Panc1 (cell line): ENCODE measurements around the gene PITPNM2. TPM values are rescaled to one million over a fixed set of nuclear protein-coding genes. Genes with fewer than 3 reads are reported as not detected.

Experiments
- ATAC-seq: fragments of 200-7000 bp; cut with Tn5 transposase; 2 replicates; pipeline ENCODE4 v1.9.1; 2020; ENCODE audit warnings: mild to moderate bottlenecking, moderate library complexity
- BruUV-seq: library from RNA; stranded (reverse); fragments of 400-500 nt; replicated peaks from 2 replicates; lab custom pipeline; 2021; lab: Mats Ljungman, UMichigan
- CTCF ChIA-PET: fragments of 300-600 bp; sonication (Branson Sonifier 250); formaldehyde crosslinking; loops from one replicate; lab custom pipeline; 2022; ENCODE audit warnings: antibody characterized with exemption; lab: Charles Lee
- POLR2A ChIA-PET: fragments of 300-600 bp; sonication (Branson Sonifier 250); formaldehyde crosslinking; loops from one replicate; lab custom pipeline; 2022; ENCODE audit warnings: antibody characterized with exemption; lab: Charles Lee
- DNase-seq: peaks from one replicate; pipeline ENCODE4 v3.0.0-alpha.2; 2010; ENCODE audit warnings: low read depth, low spot score
- H3K27ac ChIP-seq: 2 replicates; pipeline ENCODE4 v1.5.1; 2011; ENCODE audit warnings: mild to moderate bottlenecking, low read length, inconsistent platforms
- H3K27me3 ChIP-seq: fragments of 200-500 bp; sonication (Bioruptor generic); 2 replicates; pipeline ENCODE4 v1.6.0; 2014; ENCODE audit warnings: low read length, inconsistent platforms; ENCODE audit not compliant: control insufficient read depth, insufficient read depth
- H3K36me3 ChIP-seq: fragments of 200-500 bp; sonication (Bioruptor generic); 2 replicates; pipeline ENCODE4 v1.5.1; 2014; ENCODE audit warnings: inconsistent platforms, mild to moderate bottlenecking, low read length, moderate library complexity; ENCODE audit not compliant: control insufficient read depth, insufficient read depth
- H3K4me1 ChIP-seq: 2 replicates; pipeline ENCODE4 v1.5.1; 2011; ENCODE audit warnings: inconsistent platforms, mild to moderate bottlenecking, low read length, moderate library complexity; ENCODE audit not compliant: control insufficient read depth, insufficient read depth
- H3K4me3 ChIP-seq, 2 experiments: 2 replicates each; pipeline ENCODE4 v1.5.1; 2011 to 2012; ENCODE audit warnings: low read depth in 2 of 2, low read length in 2 of 2, mild to moderate bottlenecking in 2 of 2, inconsistent platforms in 1 of 2, moderate library complexity in 1 of 2
- H3K9me3 ChIP-seq: fragments of 200-500 bp; sonication (Bioruptor generic); 2 replicates; pipeline ENCODE4 v1.5.1; 2014; ENCODE audit warnings: low read depth, mild to moderate bottlenecking, inconsistent platforms, low read length, moderate library complexity; ENCODE audit not compliant: control insufficient read depth, insufficient read depth
- POLR2AphosphoS5 ChIP-seq: IDR thresholded peaks from 2 replicates; pipeline ENCODE4 v1.6.1; 2012; ENCODE audit warnings: mild to moderate bottlenecking, low read depth, low read length, moderate library complexity
- SIN3A ChIP-seq: IDR thresholded peaks from 2 replicates; pipeline ENCODE4 v1.6.1; 2012; ENCODE audit warnings: low read depth, mild to moderate bottlenecking, low read length, moderate library complexity, borderline replicate concordance; ENCODE audit not compliant: insufficient read depth
- TCF7L2 ChIP-seq: IDR thresholded peaks from 2 replicates; pipeline ENCODE4 v1.6.1; 2011; ENCODE audit warnings: mild to moderate bottlenecking, low read depth, low read length, inconsistent platforms
- in situ Hi-C: cut with HindIII; loops from 2 replicates; pipeline ENCODE4 v1.10.0; 2016; ENCODE audit warnings: low sequenced_read_pairs, low pct_unique_long_range_greater_than_20kb
- intact Hi-C: fragments of 100-400 bp; cut with micrococcal nuclease; formaldehyde crosslinking; loops from one replicate; pipeline ENCODE4 v1.10.0; 2022; ENCODE audit not compliant: unreplicated experiment
- total RNA-seq: library from RNA; stranded (reverse); gene quantifications from one replicate; pipeline ENCODE4 v1.2.1, GENCODE V29; 2021; ENCODE audit not compliant: unreplicated experiment
- TF ChIP-seq, protein P1 (sequence below): fragments of 450-650 bp; IDR thresholded peaks from 2 replicates; pipeline ENCODE4 v1.5.1; 2017; ENCODE audit warnings: mild to moderate bottlenecking
- TF ChIP-seq, protein P2 (sequence below), 2 experiments: IDR thresholded peaks; 2 replicates each; pipeline ENCODE4 v1.6.1; 2011 to 2012; ENCODE audit warnings: low read depth in 2 of 2, control low read depth in 1 of 2, low read length in 1 of 2, mild to moderate bottlenecking in 1 of 2, moderate library complexity in 1 of 2; ENCODE audit not compliant: insufficient read depth in 1 of 2

Gene PITPNM2
- total RNA-seq, 1 experiment from 2014 or later, result 26.4 TPM

DNA sequence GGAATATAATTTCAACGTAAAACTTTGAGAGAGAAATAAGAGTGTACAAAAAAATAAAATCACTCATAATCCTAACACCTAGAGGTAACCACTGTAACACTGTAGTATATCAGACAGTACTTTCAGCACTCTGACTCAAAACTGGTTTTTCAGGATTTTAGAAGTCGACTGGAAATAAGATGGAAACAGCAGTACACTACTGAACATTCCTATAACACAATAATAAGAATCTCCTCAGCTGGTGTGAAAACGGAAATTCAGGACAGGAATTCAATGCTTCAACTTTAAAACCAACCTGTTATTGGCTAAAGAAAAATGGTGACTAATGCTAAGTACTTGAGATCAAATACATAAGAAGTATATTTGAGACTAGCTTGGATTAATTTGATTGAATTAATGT is 12.3 kb upstream of the PITPNM2 start:
- no peak for TF ChIP-seq TCF7L2
- no peak for TF ChIP-seq POLR2AphosphoS5
- TF ChIP-seq, protein P1, sequence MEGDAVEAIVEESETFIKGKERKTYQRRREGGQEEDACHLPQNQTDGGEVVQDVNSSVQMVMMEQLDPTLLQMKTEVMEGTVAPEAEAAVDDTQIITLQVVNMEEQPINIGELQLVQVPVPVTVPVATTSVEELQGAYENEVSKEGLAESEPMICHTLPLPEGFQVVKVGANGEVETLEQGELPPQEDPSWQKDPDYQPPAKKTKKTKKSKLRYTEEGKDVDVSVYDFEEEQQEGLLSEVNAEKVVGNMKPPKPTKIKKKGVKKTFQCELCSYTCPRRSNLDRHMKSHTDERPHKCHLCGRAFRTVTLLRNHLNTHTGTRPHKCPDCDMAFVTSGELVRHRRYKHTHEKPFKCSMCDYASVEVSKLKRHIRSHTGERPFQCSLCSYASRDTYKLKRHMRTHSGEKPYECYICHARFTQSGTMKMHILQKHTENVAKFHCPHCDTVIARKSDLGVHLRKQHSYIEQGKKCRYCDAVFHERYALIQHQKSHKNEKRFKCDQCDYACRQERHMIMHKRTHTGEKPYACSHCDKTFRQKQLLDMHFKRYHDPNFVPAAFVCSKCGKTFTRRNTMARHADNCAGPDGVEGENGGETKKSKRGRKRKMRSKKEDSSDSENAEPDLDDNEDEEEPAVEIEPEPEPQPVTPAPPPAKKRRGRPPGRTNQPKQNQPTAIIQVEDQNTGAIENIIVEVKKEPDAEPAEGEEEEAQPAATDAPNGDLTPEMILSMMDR, result no peak
- TF ChIP-seq, protein P2, sequence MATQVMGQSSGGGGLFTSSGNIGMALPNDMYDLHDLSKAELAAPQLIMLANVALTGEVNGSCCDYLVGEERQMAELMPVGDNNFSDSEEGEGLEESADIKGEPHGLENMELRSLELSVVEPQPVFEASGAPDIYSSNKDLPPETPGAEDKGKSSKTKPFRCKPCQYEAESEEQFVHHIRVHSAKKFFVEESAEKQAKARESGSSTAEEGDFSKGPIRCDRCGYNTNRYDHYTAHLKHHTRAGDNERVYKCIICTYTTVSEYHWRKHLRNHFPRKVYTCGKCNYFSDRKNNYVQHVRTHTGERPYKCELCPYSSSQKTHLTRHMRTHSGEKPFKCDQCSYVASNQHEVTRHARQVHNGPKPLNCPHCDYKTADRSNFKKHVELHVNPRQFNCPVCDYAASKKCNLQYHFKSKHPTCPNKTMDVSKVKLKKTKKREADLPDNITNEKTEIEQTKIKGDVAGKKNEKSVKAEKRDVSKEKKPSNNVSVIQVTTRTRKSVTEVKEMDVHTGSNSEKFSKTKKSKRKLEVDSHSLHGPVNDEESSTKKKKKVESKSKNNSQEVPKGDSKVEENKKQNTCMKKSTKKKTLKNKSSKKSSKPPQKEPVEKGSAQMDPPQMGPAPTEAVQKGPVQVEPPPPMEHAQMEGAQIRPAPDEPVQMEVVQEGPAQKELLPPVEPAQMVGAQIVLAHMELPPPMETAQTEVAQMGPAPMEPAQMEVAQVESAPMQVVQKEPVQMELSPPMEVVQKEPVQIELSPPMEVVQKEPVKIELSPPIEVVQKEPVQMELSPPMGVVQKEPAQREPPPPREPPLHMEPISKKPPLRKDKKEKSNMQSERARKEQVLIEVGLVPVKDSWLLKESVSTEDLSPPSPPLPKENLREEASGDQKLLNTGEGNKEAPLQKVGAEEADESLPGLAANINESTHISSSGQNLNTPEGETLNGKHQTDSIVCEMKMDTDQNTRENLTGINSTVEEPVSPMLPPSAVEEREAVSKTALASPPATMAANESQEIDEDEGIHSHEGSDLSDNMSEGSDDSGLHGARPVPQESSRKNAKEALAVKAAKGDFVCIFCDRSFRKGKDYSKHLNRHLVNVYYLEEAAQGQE (IDR thresholded peaks at IDR 0.05; ENCODE audit: insufficient read depth in 1 of 2, low read depth in 2 of 2, low read length in 1 of 2), result no peak
- TF ChIP-seq SIN3A, result no peak
- intact Hi-C loops, result no loop called here
- DNase-seq, result no peak
- H3K9me3 ChIP-seq, result no peaks in the 10 kb centered on the region
- ATAC-seq, result no peak
- POLR2A ChIA-PET, result no interaction called here
- H3K27ac ChIP-seq, result no peak overlapping the region
- peaks cover 41% of the 10 kb centered on the region for H3K36me3 ChIP-seq
- no peaks in the 10 kb centered on the region for H3K27me3 ChIP-seq
- in situ Hi-C loops, result no loop called here
- no peak overlapping the region for H3K4me3 ChIP-seq
- no TSS peak for BruUV-seq
- CTCF ChIA-PET, result no interaction called here
- H3K4me1 ChIP-seq, result no peaks in the 10 kb centered on the region

DNA sequence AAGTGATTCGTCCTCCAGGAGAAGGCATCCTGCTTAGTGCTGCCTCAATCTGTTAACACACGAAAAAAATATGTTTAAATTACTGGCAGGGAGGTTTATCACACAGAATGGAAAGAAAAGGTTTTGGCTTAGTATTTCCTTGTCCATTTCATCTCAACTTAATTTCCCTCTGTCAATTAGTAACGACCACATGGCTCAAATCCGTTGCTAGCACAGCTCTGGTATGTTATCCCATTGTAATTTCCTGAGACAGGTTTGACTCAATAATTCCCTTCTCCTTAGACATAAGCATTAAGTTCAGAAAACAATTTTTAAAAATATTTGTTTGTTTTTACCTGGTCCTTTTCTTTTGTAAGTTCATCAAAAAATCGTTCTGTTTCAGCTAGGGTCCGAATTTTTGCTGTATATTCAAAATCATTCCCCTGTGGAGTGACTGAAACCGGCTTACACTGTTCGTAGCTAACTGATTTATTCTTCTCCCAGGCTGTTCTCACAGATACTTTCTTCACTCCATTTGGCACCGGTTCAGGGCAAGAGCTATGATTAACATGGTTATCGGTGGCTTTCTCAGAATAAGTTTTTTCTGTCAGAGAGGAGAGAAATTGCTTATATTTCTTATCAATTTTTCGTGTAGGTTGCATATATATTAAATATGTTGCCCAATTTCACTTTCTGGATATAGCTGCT is 10.1 kb upstream of the PITPNM2 start:
- no peak overlapping the region for H3K4me3 ChIP-seq
- CTCF ChIA-PET, result no interaction called here
- TF ChIP-seq SIN3A (no peak), TCF7L2 (no peak), POLR2AphosphoS5 (no peak)
- TF ChIP-seq, protein P1, result no peak
- TF ChIP-seq, protein P2 (IDR thresholded peaks at IDR 0.05; ENCODE audit: insufficient read depth in 1 of 2, low read depth in 2 of 2, low read length in 1 of 2), result no peak
- TSS peak; percentile 18 for BruUV-seq
- no peak for ATAC-seq
- no peaks in the 10 kb centered on the region for H3K9me3 ChIP-seq
- no peaks in the 10 kb centered on the region for H3K27me3 ChIP-seq
- intact Hi-C loops, result no loop called here
- H3K4me1 ChIP-seq, result no peaks in the 10 kb centered on the region
- POLR2A ChIA-PET, result no interaction called here
- H3K27ac ChIP-seq, result no peak overlapping the region
- no peak for DNase-seq
- in situ Hi-C loops, result no loop called here
- H3K36me3 ChIP-seq, result peaks cover 50% of the 10 kb centered on the region
